Adrenal gland (tissue), 5 donors: ENCODE data around the gene ARX.

Experiments used
- CTCF ChIP-seq, 6 experiments: fragments of 450-650 bp in 4 of 6; fragments of 200-600 bp in 2 of 6; sonication (generic) in 1 of 6; IDR thresholded peaks; 1 replicate in 5 of 6; 2 replicates in 1 of 6; pipeline versions ENCODE4 v1.5.1 to v1.8.0; 2016 to 2021; ENCODE audit warnings: antibody characterized with exemption in 6 of 6, mild to moderate bottlenecking in 2 of 6, moderate library complexity in 1 of 6
- POLR2A ChIP-seq, 2 donors: fragments of 450-650 bp; IDR thresholded peaks; one replicate each; pipeline ENCODE4 v1.6.1; 2017; ENCODE audit warnings: antibody characterized with exemption in 2 of 2, mild to moderate bottlenecking in 2 of 2, moderate library complexity in 1 of 2
- donor health status: DM: no; HTN: no; CAD: no.

- TF ChIP-seq CTCF (IDR thresholded peaks at IDR 0.05) (no peak), POLR2A (IDR thresholded peaks at IDR 0.05) (no peak)
Observed at GRCh38 chrX:25019707-25020390, 4.1 kb upstream of the ARX start.
